H1 (cell line): ENCODE data around the gene CCNG2.

Experiments
- BCL11A ChIP-seq, 2 experiments: IDR thresholded peaks; one replicate each; pipeline ENCODE4 v1.6.1; 2011; ENCODE audit warnings: low read depth in 2 of 2, low read length in 2 of 2, mild to moderate bottlenecking in 2 of 2
- CBX8 ChIP-seq: fragments of 300-800, 300-1000 bp; sonication (generic); IDR thresholded peaks from 2 replicates; pipeline ENCODE4 v1.7.1; 2016; ENCODE audit warnings: low read depth, low read length, borderline replicate concordance
- EP300 ChIP-seq, 2 experiments: IDR thresholded peaks; 1 replicate in 1 of 2; 2 replicates in 1 of 2; pipeline ENCODE4 v1.6.1; 2011 to 2012; ENCODE audit warnings: low read depth in 2 of 2, low read length in 2 of 2, mild to moderate bottlenecking in 2 of 2, borderline replicate concordance in 1 of 2, inconsistent platforms in 1 of 2, moderate library complexity in 1 of 2
- KDM1A ChIP-seq: fragments of 200-600, 300-600 bp; sonication (generic); IDR thresholded peaks from 2 replicates; pipeline ENCODE4 v1.7.1; 2016; ENCODE audit warnings: mild to moderate bottlenecking, low read length, borderline replicate concordance
- NANOG ChIP-seq: IDR thresholded peaks from 2 replicates; pipeline ENCODE4 v1.6.1; 2011; ENCODE audit warnings: low read length, low read depth, mild to moderate bottlenecking, inconsistent platforms; ENCODE audit not compliant: insufficient read depth, poor library complexity, severe bottlenecking
- PHF8 ChIP-seq: fragments of 200-600 bp; sonication (generic); conservative IDR thresholded peaks from 2 replicates; pipeline ENCODE4 v1.7.1; 2012; ENCODE audit warnings: low read depth, mild to moderate bottlenecking, inconsistent platforms, low read length, moderate library complexity
- POLR2A ChIP-seq, 2 experiments: IDR thresholded peaks; 1 replicate in 1 of 2; 2 replicates in 1 of 2; pipeline ENCODE4 v1.6.1; 2011; ENCODE audit warnings: low read depth in 2 of 2, low read length in 2 of 2, mild to moderate bottlenecking in 2 of 2; ENCODE audit errors: control extremely low read depth in 1 of 2
- ZNF274 ChIP-seq: IDR thresholded peaks from 2 replicates; pipeline ENCODE4 v1.7.0; 2012; ENCODE audit warnings: low read length, borderline replicate concordance; ENCODE audit errors: extremely low read depth
- TF ChIP-seq, protein P1 (sequence below), 3 experiments: IDR thresholded peaks; 1 replicate in 2 of 3; 2 replicates in 1 of 3; pipeline versions ENCODE4 v1.5.1 to v1.6.1; 2011; ENCODE audit warnings: low read length in 3 of 3, mild to moderate bottlenecking in 3 of 3, inconsistent platforms in 2 of 3, low read depth in 1 of 3, moderate library complexity in 1 of 3; ENCODE audit not compliant: insufficient read depth in 1 of 3; ENCODE audit errors: control extremely low read depth in 1 of 3

DNA sequence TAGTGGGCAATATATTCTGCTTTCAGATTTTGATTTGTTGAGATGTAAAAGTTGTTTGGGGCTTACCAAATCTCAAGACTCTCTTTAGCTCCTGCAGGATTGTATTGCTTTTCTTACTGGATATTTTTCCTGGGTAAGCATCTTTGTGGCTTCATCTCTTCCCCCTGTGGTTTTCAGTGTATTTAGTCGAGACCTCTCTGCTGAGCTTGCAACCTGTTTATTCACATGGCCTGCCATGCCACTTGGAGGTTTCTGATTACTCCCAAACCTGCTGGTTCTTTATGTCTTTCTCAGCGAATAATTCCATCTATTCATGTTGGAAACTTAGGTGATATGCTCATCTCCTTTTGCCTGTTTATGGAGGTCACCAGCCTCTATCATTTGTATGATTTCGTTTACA is 10.9 kb downstream of the CCNG2 start:
- no peak for TF ChIP-seq ZNF274
- TF ChIP-seq EP300 (IDR thresholded peaks at IDR 0.05; ENCODE audit: borderline replicate concordance in 1 of 2, low read depth in 2 of 2, low read length in 2 of 2) = no peak
- no peak for TF ChIP-seq NANOG
- TF ChIP-seq KDM1A = no peak
- TF ChIP-seq, protein P1, sequence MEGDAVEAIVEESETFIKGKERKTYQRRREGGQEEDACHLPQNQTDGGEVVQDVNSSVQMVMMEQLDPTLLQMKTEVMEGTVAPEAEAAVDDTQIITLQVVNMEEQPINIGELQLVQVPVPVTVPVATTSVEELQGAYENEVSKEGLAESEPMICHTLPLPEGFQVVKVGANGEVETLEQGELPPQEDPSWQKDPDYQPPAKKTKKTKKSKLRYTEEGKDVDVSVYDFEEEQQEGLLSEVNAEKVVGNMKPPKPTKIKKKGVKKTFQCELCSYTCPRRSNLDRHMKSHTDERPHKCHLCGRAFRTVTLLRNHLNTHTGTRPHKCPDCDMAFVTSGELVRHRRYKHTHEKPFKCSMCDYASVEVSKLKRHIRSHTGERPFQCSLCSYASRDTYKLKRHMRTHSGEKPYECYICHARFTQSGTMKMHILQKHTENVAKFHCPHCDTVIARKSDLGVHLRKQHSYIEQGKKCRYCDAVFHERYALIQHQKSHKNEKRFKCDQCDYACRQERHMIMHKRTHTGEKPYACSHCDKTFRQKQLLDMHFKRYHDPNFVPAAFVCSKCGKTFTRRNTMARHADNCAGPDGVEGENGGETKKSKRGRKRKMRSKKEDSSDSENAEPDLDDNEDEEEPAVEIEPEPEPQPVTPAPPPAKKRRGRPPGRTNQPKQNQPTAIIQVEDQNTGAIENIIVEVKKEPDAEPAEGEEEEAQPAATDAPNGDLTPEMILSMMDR (IDR thresholded peaks at IDR 0.05; ENCODE audit: control extremely low read depth in 1 of 3, insufficient read depth in 1 of 3, low read depth in 1 of 3, low read length in 3 of 3) = no peak
- TF ChIP-seq CBX8 = no peak
- no peak for TF ChIP-seq BCL11A (IDR thresholded peaks at IDR 0.05; ENCODE audit: low read depth in 2 of 2, low read length in 2 of 2)
- TF ChIP-seq PHF8 = no peak
- TF ChIP-seq POLR2A (IDR thresholded peaks at IDR 0.05; ENCODE audit: control extremely low read depth in 1 of 2, low read depth in 2 of 2, low read length in 2 of 2) = no peak
